ENCODE results near the gene HSPB9. TPM values are rescaled to one million over a fixed set of nuclear protein-coding genes. Genes with fewer than 3 reads are reported as not detected.

Gene HSPB9
- total RNA-seq, 1 experiment from 2014 or later = 0.15 TPM

- H2BK15ac ChIP-seq (ENCODE audit: low read depth, low read length) = no peak overlapping the region
- Mint-ChIP-seq H3K27ac (peak overlapping the region in 2 of 3 experiments; percentile 0 to 3; a peak in 2 of 7 replicates), H3K36me3 (ENCODE audit: insufficient read depth in 1 of 3, low read depth in 3 of 3) (peaks cover 13 to 55% (median 42%) of the 10 kb centered on the region in 3 experiments; a peak in 6 of 7 replicates), H3K4me3 (no peak overlapping the region; a peak in 1 of 5 replicates), H3K4me1 (peaks cover 25 to 26% of the 10 kb centered on the region in 2 experiments), H3K9me3 (no peaks in the 10 kb centered on the region), H3K27me3 (ENCODE audit: low read depth) (no peaks in the 10 kb centered on the region)
- H4K20me1 ChIP-seq (ENCODE audit: control insufficient read depth, insufficient read depth, insufficient read length) = no peaks in the 10 kb centered on the region
- no peak overlapping the region for H2AFZ ChIP-seq (ENCODE audit: low read length)
- H3K14ac ChIP-seq (ENCODE audit: insufficient read depth, low read length) = no peak overlapping the region
- no peaks in the 10 kb centered on the region for H3K23me2 ChIP-seq (ENCODE audit: insufficient read length, low read depth, low read length, poor library complexity, severe bottlenecking)
- DNase-seq = no peak
- peaks cover 2% of the 10 kb centered on the region; the same call in 1 of the 2 replicates for H3K79me2 ChIP-seq (ENCODE audit: insufficient read depth, low read length)
- TF ChIP-seq, protein P1, sequence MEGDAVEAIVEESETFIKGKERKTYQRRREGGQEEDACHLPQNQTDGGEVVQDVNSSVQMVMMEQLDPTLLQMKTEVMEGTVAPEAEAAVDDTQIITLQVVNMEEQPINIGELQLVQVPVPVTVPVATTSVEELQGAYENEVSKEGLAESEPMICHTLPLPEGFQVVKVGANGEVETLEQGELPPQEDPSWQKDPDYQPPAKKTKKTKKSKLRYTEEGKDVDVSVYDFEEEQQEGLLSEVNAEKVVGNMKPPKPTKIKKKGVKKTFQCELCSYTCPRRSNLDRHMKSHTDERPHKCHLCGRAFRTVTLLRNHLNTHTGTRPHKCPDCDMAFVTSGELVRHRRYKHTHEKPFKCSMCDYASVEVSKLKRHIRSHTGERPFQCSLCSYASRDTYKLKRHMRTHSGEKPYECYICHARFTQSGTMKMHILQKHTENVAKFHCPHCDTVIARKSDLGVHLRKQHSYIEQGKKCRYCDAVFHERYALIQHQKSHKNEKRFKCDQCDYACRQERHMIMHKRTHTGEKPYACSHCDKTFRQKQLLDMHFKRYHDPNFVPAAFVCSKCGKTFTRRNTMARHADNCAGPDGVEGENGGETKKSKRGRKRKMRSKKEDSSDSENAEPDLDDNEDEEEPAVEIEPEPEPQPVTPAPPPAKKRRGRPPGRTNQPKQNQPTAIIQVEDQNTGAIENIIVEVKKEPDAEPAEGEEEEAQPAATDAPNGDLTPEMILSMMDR (conservative IDR thresholded peaks at IDR 0.05) = no peak
- peaks cover 3% of the 10 kb centered on the region for H3K79me1 ChIP-seq (ENCODE audit: insufficient read depth, low read depth, low read length, poor library complexity, severe bottlenecking)
- WGBS (ENCODE audit: extremely low coverage, insufficient read length, low lambda C conversion rate) = 100% methylated on average over 2 of the region's 4 CpGs
- no peak overlapping the region for H3T11ph ChIP-seq (ENCODE audit: low read length)
- H3K27ac ChIP-seq (ENCODE audit: insufficient read length, low read depth, low read length) = no peak overlapping the region
- H4K91ac ChIP-seq (ENCODE audit: insufficient read length, low read depth, low read length) = no peak overlapping the region
- H3K9me3 ChIP-seq (ENCODE audit: control insufficient read depth, low read depth, low read length) = no peaks in the 10 kb centered on the region
- no peak overlapping the region for H3K4ac ChIP-seq (ENCODE audit: low read depth, low read length)
- no peak overlapping the region for H3K56ac ChIP-seq (ENCODE audit: insufficient read length, low read depth, low read length)
- H4K5ac ChIP-seq (ENCODE audit: insufficient read length, low read depth, low read length) = no peak overlapping the region
- H3K23ac ChIP-seq (ENCODE audit: insufficient read length, low read depth, low read length) = no peak overlapping the region
- H2BK20ac ChIP-seq (ENCODE audit: low read depth, low read length, poor library complexity, severe bottlenecking) = no peak overlapping the region
- H2BK12ac ChIP-seq (ENCODE audit: insufficient read length, low read depth, low read length) = no peak overlapping the region
- no peak overlapping the region for H4K8ac ChIP-seq (replicated peaks; ENCODE audit: insufficient read length, low read depth, low read length)
- H2AK5ac ChIP-seq (ENCODE audit: insufficient read length, low read length) = no peak overlapping the region
- no peak overlapping the region for H2BK120ac ChIP-seq (ENCODE audit: low read depth, low read length, poor library complexity, severe bottlenecking)
- no peak overlapping the region for H3K9ac ChIP-seq (ENCODE audit: extremely low read depth, insufficient read length, low read length)
- H2BK5ac ChIP-seq (ENCODE audit: insufficient read length, low read length) = no peak overlapping the region
- peaks cover 4% of the 10 kb centered on the region; the same call in 1 of the 2 replicates for H3K4me1 ChIP-seq (ENCODE audit: insufficient read depth, low read length)
- H3K27me3 ChIP-seq (ENCODE audit: insufficient read depth, low read length) = peaks cover 2% of the 10 kb centered on the region; the same call in 1 of the 2 replicates
- no peak overlapping the region for H3K18ac ChIP-seq (ENCODE audit: insufficient read length, low read depth, low read length)
- no peak overlapping the region for H3K4me2 ChIP-seq (ENCODE audit: insufficient read depth, insufficient read length, low read length)
Measured at GRCh38 chr17:42131232-42131631, 8.6 kb downstream of the HSPB9 start.
